Left ventricle myocardium inferior (tissue), 1 donor: ENCODE data around the gene THADA. TPM values are rescaled to one million over a fixed set of nuclear protein-coding genes. Genes with fewer than 3 reads are reported as not detected.
"Not testable (repeated sequence)": the region's sequence is repeated elsewhere in the genome, so short reads cannot be mapped to it uniquely, and the experiment has no call there.

Experiments used
- DNase-seq: peaks from one replicate; pipeline ENCODE4 v3.0.0-alpha.2; 2020
- H3K27ac ChIP-seq: fragments of 200-600 bp; replicated peaks from 2 replicates; pipeline ENCODE4 v1.8.0; 2021
- H3K27me3 ChIP-seq: fragments of 200-600 bp; 2 replicates; pipeline ENCODE4 v1.8.0; 2021; ENCODE audit warnings: low read depth
- H3K36me3 ChIP-seq: fragments of 200-600 bp; 2 replicates; pipeline ENCODE4 v1.8.0; 2021
- H3K4me1 ChIP-seq: fragments of 200-600 bp; 2 replicates; pipeline ENCODE4 v1.8.0; 2021
- H3K4me3 ChIP-seq: fragments of 200-600 bp; 2 replicates; pipeline ENCODE4 v1.8.0; 2021; ENCODE audit warnings: mild to moderate bottlenecking, moderate library complexity
- H3K9me3 ChIP-seq: fragments of 200-600 bp; replicated peaks from 2 replicates; pipeline ENCODE4 v1.8.0; 2021
- CTCF ChIP-seq: fragments of 200-600 bp; IDR thresholded peaks from 2 replicates; pipeline ENCODE4 v1.8.0; 2021; ENCODE audit warnings: antibody characterized with exemption, mild to moderate bottlenecking, borderline replicate concordance
- intact Hi-C: fragments of 100-400 bp; cut with micrococcal nuclease; formaldehyde crosslinking; loops from one replicate; pipeline ENCODE4 v1.11.0; 2022
- long read RNA-seq: library from polyadenylated mRNA; unstranded; transcript quantifications from one replicate; pipeline ENCODE4 v2.0.0, GENCODE V29; 2021
- total RNA-seq: library from RNA; stranded (reverse); fragmentation: NEBNext Ultra II Directional; extraction: Animal tissue kit (Norgen Biotek cat#: 25700); gene quantifications from one replicate; pipeline ENCODE4 v1.2.1, GENCODE V29; 2021
- donor health status: DM: no; HTN: yes; CAD: no; lungs with severe emphysema.

THADA gene
- 15.4 TPM for total RNA-seq
- long read RNA-seq, full-length matches to known transcripts = 1 of 2 reads
- long read RNA-seq, partial matches to known transcripts = 0 of 2 reads
- long read RNA-seq, other reads (novel, unspliced or antisense) = 1 of 2 reads

- Histone ChIP-seq H3K4me3 (peak within 1 kb of the TSS; percentile 86), H3K27me3 (no peaks in the 10 kb centered on the region), H3K4me1 (peaks cover 25% of the 10 kb centered on the region), H3K9me3 (no peaks in the 10 kb centered on the region), H3K36me3 (peaks cover 12% of the 10 kb centered on the region), H3K27ac (peak within 1 kb of the TSS; percentile 92)
- peak; percentile 99 for DNase-seq
- TF ChIP-seq CTCF = no peak
- intact Hi-C loops = no loop called here
These were observed at the start of gene THADA for GRCh38 chr2:43595603-43596412. THADA (minus strand) TSS chr2:43596038; CDS start chr2:43592392, 3,646 bp downstream.

DNA sequence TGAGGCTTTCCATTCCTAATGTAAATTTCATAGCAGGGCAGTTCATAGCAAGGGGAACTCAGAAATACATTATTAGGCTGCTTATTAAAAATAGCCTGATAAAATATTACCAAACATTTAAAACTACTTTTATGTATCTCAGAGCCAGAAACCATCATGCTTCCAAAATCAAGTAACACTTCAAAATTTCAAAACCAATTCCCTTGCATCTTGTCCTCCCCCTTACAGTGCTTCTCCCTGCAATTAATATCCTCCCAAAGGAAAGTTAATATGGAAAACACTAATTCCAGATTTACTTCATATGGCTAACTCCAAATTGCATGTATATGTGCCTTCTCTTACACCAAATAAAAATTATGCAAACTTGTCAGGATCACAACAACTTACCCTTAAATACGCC, 47.8 kb upstream of the THADA start:
- H3K4me1 ChIP-seq = no peaks in the 10 kb centered on the region
- TF ChIP-seq CTCF = no peak
- no peak overlapping the region for H3K27ac ChIP-seq
- peaks cover 19% of the 10 kb centered on the region for H3K9me3 ChIP-seq
- H3K36me3 ChIP-seq = no peaks in the 10 kb centered on the region
- intact Hi-C loops = no loop called here
- no peak for DNase-seq
- no peak overlapping the region for H3K4me3 ChIP-seq
- H3K27me3 ChIP-seq = no peaks in the 10 kb centered on the region

DNA sequence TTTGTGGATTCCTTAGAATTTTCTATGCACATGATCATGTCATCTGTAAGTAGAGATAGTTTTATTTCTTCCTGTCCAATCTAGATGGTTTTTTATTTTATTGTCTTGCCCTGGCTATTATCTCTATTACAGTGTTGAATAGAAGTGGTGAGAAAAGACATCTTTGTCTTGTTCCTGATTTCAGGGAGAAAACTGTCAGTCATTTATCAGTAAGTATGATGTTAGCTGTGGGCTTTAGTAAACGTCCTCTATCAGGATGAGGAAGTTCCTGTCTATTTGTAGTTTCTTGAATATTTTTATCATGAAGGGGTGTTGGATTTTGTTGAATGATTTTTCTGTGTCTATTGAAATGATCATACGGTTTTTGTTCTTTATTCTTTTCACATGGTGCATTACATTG, 46.5 kb upstream of the THADA start:
- intact Hi-C loops = no loop called here
- Histone ChIP-seq H3K4me1 (peaks cover 6% of the 10 kb centered on the region), H3K4me3 (no peak overlapping the region), H3K9me3 (peaks cover 20% of the 10 kb centered on the region), H3K36me3 (no peaks in the 10 kb centered on the region), H3K27ac (no peak overlapping the region), H3K27me3 (peaks cover 4% of the 10 kb centered on the region)
- no peak for DNase-seq
- no peak for TF ChIP-seq CTCF

- peak within 1 kb of the TSS; percentile 86 for H3K4me3 ChIP-seq
- H3K27me3 ChIP-seq = peaks cover 53% of the 10 kb centered on the region
- H3K9me3 ChIP-seq = peaks cover 20% of the 10 kb centered on the region
- peaks cover 15% of the 10 kb centered on the region for H3K4me1 ChIP-seq
- TF ChIP-seq CTCF = peak; percentile 7
- H3K36me3 ChIP-seq = no peaks in the 10 kb centered on the region
- intact Hi-C loops = no loop called here
- DNase-seq = peak; percentile 87
- peak within 1 kb of the TSS; percentile 41 for H3K27ac ChIP-seq
These were observed 41.4 kb upstream of the THADA start, which contains the start of gene PLEKHH2 for GRCh38 chr2:43637030-43637803. PLEKHH2 (plus strand) TSS chr2:43637260; CDS start chr2:43644674, 7,414 bp downstream.

GRCh38 chr2:43636621-43637020, 40.8 kb upstream of the THADA start:
- H3K4me1 ChIP-seq = peaks cover 15% of the 10 kb centered on the region
- DNase-seq = no peak
- no peak overlapping the region for H3K27ac ChIP-seq
- peak overlapping the region; percentile 86 for H3K4me3 ChIP-seq
- H3K9me3 ChIP-seq = peaks cover 20% of the 10 kb centered on the region
- no peak for TF ChIP-seq CTCF
- peaks cover 59% of the 10 kb centered on the region for H3K27me3 ChIP-seq
- no peaks in the 10 kb centered on the region for H3K36me3 ChIP-seq
- intact Hi-C loops = no loop called here

DNA sequence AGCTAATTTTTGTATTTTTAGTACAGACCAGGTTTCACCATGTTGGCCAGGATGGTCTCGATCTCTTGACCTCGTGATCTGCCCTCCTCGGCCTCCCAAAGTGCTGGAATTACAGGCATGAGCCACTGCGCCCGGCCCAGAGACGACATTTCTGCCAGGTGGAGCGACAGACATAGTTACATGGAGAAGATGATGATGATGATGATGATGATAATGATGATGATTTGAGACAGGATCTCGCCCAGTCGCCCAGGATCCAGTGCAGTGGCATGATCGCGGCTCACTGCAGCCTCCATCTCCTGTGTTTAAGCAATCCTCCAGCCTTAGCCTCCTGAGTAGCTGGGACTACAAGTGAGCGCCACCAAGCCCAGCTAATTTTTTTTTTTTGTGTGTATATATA, 40.3 kb upstream of the THADA start:
- peaks cover 15% of the 10 kb centered on the region for H3K4me1 ChIP-seq
- intact Hi-C loops, H3K36me3 ChIP-seq, H3K4me3 ChIP-seq, H3K27ac ChIP-seq, DNase-seq: not testable (repeated sequence)
- H3K27me3 ChIP-seq = peaks cover 64% of the 10 kb centered on the region
- peaks cover 20% of the 10 kb centered on the region for H3K9me3 ChIP-seq
